BE2C (cell line): ENCODE results near the gene SS18L1.

Experiments used
- DNase-seq: peaks from one replicate; pipeline ENCODE4 v3.0.0-alpha.2; 2020
- H3K27me3 ChIP-seq: fragments of 250-450 bp; sonication (Bioruptor Pico); 2 replicates; pipeline ENCODE4 v1.5.1; 2020; ENCODE audit warnings: mild to moderate bottlenecking
- H3K36me3 ChIP-seq: fragments of 250-450 bp; sonication (Bioruptor Pico); 2 replicates; pipeline ENCODE4 v1.5.1; 2020; ENCODE audit warnings: mild to moderate bottlenecking
- H3K4me1 ChIP-seq: fragments of 250-450 bp; sonication (Bioruptor Pico); 2 replicates; pipeline ENCODE4 v1.5.1; 2020
- H3K4me3 ChIP-seq: 2 replicates; pipeline ENCODE4 v1.5.1; 2011; ENCODE audit warnings: low read depth, low read length
- H3K9me3 ChIP-seq: fragments of 250-450 bp; sonication (Bioruptor Pico); 2 replicates; pipeline ENCODE4 v1.5.1; 2020
- TF ChIP-seq, protein P1 (sequence below): IDR thresholded peaks from 2 replicates; pipeline ENCODE4 v1.5.1; 2012; ENCODE audit warnings: mild to moderate bottlenecking, low read depth, low read length

SS18L1 gene

DNA sequence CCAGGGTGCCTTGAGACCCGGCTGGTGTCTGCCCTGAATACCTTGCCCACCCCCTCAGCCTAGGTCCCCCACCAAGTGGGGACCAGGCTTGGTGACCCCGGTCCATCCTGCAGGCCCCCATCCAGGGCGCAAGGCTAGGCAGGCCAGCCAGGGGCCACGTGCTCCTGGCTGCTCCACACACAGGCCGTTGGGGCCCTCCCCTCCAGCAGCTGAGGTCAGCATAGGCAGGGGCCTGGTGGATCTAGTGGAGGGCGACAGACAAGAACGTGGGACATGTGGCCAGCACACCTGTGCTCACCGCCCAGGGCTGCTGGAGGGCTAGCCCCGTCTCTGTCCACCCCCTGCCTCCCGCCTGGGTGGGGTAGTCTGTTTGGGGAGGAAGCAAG lies 84.0 kb downstream of the SS18L1 start:
- no peak for DNase-seq
- no peaks in the 10 kb centered on the region for H3K9me3 ChIP-seq
- no peaks in the 10 kb centered on the region for H3K27me3 ChIP-seq
- no peaks in the 10 kb centered on the region for H3K36me3 ChIP-seq
- H3K4me3 ChIP-seq = no peak overlapping the region
- TF ChIP-seq, protein P1, sequence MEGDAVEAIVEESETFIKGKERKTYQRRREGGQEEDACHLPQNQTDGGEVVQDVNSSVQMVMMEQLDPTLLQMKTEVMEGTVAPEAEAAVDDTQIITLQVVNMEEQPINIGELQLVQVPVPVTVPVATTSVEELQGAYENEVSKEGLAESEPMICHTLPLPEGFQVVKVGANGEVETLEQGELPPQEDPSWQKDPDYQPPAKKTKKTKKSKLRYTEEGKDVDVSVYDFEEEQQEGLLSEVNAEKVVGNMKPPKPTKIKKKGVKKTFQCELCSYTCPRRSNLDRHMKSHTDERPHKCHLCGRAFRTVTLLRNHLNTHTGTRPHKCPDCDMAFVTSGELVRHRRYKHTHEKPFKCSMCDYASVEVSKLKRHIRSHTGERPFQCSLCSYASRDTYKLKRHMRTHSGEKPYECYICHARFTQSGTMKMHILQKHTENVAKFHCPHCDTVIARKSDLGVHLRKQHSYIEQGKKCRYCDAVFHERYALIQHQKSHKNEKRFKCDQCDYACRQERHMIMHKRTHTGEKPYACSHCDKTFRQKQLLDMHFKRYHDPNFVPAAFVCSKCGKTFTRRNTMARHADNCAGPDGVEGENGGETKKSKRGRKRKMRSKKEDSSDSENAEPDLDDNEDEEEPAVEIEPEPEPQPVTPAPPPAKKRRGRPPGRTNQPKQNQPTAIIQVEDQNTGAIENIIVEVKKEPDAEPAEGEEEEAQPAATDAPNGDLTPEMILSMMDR = no peak
- no peaks in the 10 kb centered on the region for H3K4me1 ChIP-seq

DNA sequence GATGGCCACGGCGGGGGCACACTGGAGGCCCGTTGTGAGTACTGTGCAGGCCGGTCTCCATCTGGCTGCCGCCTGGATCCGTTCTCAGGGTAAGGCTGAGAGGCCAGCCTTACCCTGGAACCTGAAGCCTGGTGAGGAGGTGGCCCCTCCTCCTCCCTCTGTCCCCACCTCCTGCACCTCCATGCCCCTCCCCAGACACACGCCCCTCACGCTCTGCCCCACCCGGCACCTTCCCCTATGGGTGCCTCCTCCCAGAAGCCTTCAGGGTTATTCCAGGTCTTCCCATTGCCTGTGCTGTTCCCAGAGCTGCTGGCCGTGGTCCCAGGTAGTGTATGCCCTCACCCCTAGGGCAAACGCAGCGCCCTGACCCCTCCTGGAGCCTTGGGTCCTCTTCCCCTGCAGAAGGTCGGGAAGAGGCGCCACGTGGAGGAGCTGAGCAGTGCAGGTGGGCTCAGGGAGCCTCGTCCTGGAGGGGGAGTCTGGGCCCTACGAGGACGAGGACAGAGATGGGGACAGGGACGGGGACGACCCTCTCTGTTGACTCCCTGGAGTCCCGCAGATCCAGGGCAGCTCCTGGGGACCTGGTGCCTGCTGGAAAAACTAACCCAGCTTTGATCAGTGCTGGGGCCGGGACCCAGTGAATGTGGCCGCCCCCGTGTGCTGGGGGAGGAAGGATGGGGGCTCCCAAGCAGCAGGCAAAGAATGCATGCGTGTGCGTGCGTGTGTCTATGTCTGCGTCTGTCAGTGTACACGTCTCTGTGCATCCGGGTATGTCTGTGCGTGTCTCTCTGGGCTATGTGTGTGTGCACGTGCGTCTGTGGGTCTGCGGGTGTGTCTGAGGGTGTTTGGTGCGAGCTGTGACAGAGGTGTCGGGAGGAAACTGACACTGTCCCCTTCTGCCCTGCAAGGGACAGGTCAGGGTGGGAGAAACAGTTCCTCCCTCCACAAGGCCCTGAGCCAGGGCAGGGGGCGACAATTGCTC lies 84.7 kb downstream of the SS18L1 start:
- no peaks in the 10 kb centered on the region for H3K36me3 ChIP-seq
- TF ChIP-seq, protein P1 = no peak
- no peaks in the 10 kb centered on the region for H3K4me1 ChIP-seq
- H3K4me3 ChIP-seq = no peak overlapping the region
- H3K27me3 ChIP-seq = no peaks in the 10 kb centered on the region
- DNase-seq = no peak
- no peaks in the 10 kb centered on the region for H3K9me3 ChIP-seq

DNA sequence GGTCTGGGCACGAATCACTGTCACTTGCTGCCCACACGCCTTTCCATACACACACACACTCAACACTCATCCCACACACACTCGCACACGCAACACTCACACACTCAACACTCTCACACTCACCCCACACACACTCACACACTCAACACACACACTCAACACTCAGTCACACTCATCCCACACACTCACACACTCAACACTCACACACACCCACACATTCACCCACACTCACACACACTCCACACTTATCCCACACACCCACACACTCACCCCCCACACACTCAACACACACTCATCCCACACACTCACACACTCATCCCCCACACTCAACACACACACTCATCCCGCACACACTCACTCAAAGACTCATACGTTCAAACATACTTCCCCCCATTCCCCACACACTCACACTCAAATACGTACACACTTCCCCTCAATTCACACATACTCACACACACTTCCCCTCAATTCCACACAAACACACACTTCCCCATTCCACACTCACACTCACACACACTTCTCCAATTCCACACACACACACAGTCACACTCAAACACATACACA lies 85.5 kb downstream of the SS18L1 start:
- Histone ChIP-seq H3K36me3 (no peaks in the 10 kb centered on the region), H3K9me3 (no peaks in the 10 kb centered on the region), H3K4me1 (no peaks in the 10 kb centered on the region), H3K27me3 (no peaks in the 10 kb centered on the region), H3K4me3 (no peak overlapping the region)
- TF ChIP-seq, protein P1 = no peak
- DNase-seq = no peak

DNA sequence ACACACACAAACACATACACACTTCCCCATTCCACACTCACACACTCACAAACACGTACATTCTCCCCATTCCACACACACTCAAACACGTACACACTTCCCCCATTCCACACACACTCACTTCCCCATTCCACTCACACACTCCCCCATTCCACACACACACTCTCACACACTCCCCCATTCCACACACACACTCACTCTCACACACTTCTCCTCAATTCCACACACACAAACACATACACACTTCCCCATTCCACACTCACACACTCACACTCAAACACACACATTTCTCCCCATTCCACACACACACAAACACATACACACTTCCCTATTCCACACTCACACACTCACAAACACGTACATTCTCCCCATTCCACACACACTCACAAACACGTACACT lies 86.1 kb downstream of the SS18L1 start:
- no peaks in the 10 kb centered on the region for H3K4me1 ChIP-seq
- no peaks in the 10 kb centered on the region for H3K9me3 ChIP-seq
- DNase-seq = no peak
- no peaks in the 10 kb centered on the region for H3K36me3 ChIP-seq
- no peak overlapping the region for H3K4me3 ChIP-seq
- TF ChIP-seq, protein P1 = no peak
- H3K27me3 ChIP-seq = no peaks in the 10 kb centered on the region

DNA sequence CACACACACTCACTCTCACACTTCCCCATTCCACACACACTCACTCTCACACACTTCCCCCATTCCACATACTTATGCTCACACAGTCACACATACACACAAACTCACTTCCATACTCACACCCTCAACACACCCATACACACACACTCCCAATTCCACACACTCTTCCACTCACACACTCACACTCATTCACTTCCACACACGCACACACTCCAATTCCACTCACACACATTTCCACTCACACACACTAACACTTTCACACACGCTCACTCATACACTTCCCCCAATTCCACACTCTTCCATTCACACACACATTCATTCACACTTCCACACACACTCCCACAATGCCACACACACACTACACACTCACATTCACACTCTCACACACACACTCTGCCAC lies 86.7 kb downstream of the SS18L1 start:
- Histone ChIP-seq H3K4me1 (no peaks in the 10 kb centered on the region), H3K9me3 (no peaks in the 10 kb centered on the region), H3K27me3 (no peaks in the 10 kb centered on the region), H3K36me3 (no peaks in the 10 kb centered on the region), H3K4me3 (no peak overlapping the region)
- no peak for DNase-seq
- TF ChIP-seq, protein P1 = no peak

DNA sequence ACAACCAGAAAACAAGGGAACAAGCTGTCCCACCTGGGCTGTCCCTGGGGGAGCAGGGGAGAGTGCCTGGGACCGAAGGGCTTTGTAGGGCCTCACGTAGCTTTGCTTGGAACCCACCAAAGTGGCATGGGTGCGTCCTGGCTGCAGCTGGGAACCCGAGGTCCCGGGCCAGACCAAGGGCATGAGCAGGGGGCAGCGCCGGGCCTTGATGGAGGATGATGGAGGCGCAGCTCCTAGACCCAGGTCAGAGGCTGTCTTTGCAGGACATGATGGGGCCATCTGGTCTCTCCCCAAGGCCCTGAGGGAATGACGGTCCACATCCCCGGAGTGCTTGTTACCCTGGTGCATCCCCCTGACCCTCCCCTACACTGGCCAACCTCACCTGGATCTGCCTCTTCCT lies 87.1 kb downstream of the SS18L1 start:
- DNase-seq = no peak
- H3K4me1 ChIP-seq = no peaks in the 10 kb centered on the region
- no peaks in the 10 kb centered on the region for H3K27me3 ChIP-seq
- H3K4me3 ChIP-seq = no peak overlapping the region
- TF ChIP-seq, protein P1 = no peak
- no peaks in the 10 kb centered on the region for H3K36me3 ChIP-seq
- no peaks in the 10 kb centered on the region for H3K9me3 ChIP-seq
